Left renal pelvis (tissue), 4 donors: ENCODE results near the gene KCNK15. TPM values are rescaled to one million over a fixed set of nuclear protein-coding genes. Genes with fewer than 3 reads are reported as not detected.
A peak's percentile ranks its signal among the peaks of the same experiment; 100 is the strongest.
"Not testable (repeated sequence)": the region's sequence is repeated elsewhere in the genome, so short reads cannot be mapped to it uniquely, and the experiment has no call there.

Source experiments
- DNase-seq, 4 donors: peaks; one replicate each; pipeline ENCODE4 v3.0.0-alpha.2; 2013; ENCODE audit warnings: low read depth in 4 of 4, low spot score in 3 of 4
- polyA plus RNA-seq, 4 donors: library from polyadenylated mRNA; unstranded; fragments of 120-200 nt; gene quantifications; one replicate each; pipeline ENCODE4 v1.2.1, GENCODE V29; 2013; ENCODE audit not compliant: insufficient read length in 4 of 4

KCNK15 gene
- polyA plus RNA-seq, 4 donors = 0.09 to 0.64 (median 0.09) TPM

DNA sequence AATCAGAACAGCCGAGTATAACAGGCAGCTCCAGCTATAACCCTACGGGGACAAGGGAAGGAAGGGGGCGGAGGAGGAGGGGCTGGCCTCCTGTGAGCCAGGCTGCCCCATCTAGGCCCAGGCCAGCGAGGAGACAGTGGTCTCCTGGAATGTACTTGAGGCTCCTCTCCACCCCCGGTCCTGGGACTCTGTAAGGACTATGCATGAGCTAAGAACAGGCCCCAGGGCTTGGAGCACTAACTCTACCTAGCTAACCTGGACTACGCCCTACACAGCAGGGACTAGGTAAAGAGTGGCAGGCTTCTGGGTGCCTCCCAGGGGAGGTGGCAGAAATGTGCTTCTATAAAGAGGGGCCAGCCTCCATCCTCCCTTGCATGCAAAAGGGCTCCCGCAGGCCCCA, 8.9 kb downstream of the KCNK15 start:
- no peak for DNase-seq

GRCh38 chr20:44756011-44756688, 10.5 kb downstream of the KCNK15 start:
- no peak for DNase-seq

DNA sequence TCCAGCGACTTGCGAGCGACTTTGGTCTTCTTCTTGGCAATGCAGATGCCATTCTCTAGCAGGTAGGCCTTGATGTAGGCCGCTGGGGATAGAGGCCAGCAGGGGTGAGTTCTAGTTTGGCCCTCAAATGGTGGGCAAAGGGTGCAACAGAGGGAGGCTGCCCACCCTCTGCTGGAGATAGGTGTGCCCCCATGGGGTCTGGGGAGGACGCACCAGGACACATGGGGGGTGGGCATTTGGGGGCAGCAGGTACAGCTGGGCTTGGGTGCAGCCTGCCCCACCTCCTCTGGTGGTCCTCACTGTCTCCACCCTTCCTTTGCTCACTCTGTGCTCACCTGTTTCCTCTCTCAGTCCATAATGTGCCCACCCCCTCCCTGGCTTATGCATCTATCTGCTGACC, 11.3 kb downstream of the KCNK15 start:
- no peak for DNase-seq

GRCh38 chr20:44758247-44759101, 12.8 kb downstream of the KCNK15 start:
- no peak for DNase-seq

GRCh38 chr20:44759595-44759994, 13.9 kb downstream of the KCNK15 start:
- DNase-seq = no peak

DNA sequence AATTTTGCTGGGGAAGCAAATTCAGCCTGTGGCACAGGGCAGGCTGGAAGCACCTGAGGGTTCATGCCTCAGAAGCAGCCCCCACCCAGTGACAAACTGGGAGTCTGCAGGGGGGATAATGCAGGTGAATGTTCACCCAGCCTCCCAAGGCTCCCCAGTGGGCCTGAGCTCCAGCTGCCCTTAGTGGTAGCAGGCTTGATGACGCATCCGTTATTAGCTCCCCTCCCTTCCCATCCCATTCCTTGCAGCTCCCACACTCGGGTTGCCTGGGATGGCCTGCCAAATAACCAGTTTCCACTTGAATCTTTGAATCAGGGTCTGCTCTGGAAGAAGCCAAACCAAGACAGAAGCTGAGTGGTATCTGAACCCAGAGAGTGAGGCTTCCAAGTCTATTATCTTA, 15.8 kb downstream of the KCNK15 start:
- no peak for DNase-seq

DNA sequence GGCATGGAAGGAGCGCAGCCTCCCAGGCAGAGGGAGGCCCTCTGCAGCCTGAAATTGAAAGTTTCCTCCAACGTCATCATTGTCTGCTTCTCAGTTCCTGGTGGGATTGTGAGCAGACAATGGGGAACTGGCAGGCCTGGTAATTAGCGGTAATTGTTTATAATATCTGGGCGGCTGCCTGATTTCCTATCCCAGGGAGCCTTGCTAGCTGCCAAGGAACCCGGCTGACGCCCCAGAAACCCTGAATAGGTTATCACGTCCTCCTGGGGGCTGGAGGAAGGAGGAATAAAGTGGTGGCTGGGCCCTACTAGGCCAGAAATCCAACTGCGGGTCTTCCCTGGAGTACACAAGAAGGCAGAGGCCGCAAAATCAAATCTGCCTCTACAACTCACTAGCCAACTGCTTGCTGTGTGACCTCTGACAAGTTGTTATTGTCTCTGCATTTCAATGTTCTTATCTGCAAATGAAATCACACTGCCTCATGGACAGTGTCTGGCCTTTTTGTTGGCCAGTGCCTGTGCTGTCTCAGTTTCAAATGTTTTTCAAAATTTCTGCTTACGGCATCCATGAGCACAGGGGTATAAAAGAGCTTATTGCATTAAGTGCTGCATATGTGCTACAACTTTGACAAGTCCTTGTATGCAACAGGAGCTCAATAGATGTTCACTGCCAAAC, 16.9 kb downstream of the KCNK15 start:
- DNase-seq = no peak

DNA sequence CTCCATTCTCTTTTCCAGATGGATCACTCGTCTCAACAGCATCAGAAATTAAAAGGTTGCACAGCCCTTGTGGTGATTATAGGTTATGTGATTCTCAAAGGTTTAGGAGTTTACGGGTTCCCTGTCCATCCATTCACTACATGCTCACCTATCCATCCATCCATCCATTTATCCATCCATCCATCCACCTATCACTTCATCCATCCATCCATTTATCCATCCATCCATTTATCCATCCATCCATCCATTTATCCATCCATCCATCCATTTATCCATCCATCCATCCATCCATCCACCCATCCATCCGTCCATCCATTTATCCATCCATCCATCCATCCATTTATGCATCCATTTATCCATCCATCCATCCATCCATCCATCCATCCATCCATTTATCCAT, 18.1 kb downstream of the KCNK15 start:
- DNase-seq = not testable (repeated sequence)

DNA sequence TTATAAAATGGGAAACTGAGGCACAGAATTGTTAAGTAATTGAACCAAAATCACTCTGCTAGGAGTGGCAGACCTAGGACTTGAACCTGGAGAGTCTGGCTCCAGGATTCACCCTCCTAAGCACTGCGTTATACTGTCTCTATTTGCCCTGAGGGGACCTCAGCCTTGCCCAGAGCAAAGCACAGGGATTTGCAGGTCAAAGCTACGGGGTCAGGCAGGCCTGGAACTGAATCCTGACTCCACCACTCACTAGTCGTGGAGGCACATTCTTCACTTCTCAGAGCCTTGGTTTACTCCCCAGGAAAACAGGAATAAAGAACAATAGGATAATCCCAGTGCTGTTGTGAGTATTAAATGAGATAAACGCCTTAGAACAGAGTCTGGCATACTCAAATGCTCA, 19.4 kb downstream of the KCNK15 start:
- no peak for DNase-seq

DNA sequence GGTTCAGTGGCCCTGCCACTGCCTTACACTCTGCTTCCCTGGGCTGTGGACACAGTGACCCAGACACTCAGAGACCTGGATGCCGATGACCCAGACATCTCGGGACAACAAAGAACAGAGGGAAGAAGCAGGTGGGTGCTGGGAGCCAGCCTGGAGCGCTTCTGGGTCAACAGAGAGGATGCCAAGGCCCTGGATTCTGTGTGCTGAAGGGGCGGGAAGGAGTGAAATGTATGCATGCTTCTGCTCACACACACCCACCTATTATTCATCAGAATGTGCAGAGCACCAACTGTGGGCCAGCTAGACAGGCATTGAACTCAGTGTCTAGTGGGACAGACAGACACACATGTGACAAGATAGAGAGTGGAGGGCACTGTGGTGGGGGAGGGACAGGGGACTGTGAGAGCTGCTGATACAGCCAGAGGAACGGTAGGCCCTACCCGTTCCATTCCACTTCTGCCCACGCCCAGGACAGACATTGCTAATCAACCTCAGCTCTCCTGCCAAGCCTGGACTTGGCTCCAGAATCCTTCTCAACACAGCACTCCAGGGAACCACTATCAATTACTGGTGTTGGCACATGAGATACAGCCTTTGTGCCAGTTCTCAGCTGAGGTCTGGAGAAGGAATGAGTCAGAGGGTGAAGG, 20.2 kb downstream of the KCNK15 start:
- no peak for DNase-seq

GRCh38 chr20:44768256-44768655, 22.6 kb downstream of the KCNK15 start:
- no peak for DNase-seq

GRCh38 chr20:44768854-44769480, 23.3 kb downstream of the KCNK15 start:
- no peak for DNase-seq

GRCh38 chr20:44769481-44769863, 23.8 kb downstream of the KCNK15 start:
- no peak for DNase-seq

DNA sequence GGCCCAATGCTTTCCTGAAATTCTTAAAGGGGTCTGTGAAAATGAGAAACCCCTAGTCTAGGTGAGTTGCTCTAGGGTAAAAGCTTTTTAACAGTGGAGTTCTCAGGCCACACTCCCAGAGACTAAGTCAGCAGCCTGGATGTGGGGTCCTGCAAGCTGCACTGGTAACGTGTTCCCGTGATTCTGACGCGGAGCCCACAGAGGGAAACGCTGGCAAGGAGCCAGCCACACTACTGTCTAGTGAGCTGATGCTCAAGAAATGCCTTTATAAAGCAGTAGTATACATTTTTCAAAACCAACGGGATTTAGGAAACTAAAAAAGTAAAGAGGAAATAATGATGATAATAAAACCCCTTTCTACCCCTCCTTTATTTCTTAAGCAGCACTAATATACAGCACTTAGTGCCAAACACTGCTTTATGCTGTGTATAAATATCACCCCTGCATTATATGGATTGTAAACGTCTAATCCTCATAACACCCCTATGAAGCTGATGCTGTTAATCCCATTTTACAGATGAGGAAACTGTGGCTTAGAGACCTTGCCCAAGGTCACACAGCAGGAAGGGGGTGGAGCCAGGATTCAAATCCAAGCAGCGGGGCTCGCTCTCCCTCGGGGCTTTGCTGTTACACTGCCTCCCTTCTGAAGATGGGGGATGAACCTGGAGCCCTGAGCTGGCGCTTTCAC, 25.0 kb downstream of the KCNK15 start:
- DNase-seq = no peak

- DNase-seq = no peak
Measured at GRCh38 chr20:44771172-44771535, 25.5 kb downstream of the KCNK15 start.

GRCh38 chr20:44772636-44773035, 27.0 kb downstream of the KCNK15 start:
- no peak for DNase-seq

GRCh38 chr20:44773070-44773829, 27.6 kb downstream of the KCNK15 start:
- DNase-seq = no peak

DNA sequence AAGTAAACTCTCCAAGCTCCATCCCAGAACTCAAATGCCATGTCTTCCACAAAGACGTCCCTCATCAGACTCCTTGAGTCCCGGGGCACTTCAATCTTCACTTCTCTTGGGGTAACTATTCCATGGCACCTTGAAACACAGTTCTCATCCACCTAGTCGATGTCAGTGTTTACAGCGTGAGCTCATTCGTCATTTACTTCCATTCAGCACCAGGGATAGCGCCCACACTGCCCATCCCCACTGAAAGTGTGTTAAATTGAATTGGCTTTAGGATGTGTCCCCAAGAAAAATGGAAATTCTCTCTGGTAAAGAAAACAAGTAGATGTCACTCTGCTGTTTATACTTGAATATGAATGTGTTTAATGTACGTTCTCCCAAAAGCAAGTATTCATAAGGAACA, 31.3 kb downstream of the KCNK15 start:
- peak; percentile 5 to 29 (median 18) for DNase-seq

- DNase-seq = peak; percentile 8 to 69 (median 34)
Measured at GRCh38 chr20:44780226-44780625, 34.6 kb downstream of the KCNK15 start.
